K562 (cell line): Measurements from ENCODE around the gene RIT1. TPM values are rescaled to one million over a fixed set of nuclear protein-coding genes. Genes with fewer than 3 reads are reported as not detected.

Experiments
- E2F4 ChIP-seq: sonication (generic); formaldehyde crosslinking; IDR thresholded peaks from 2 replicates; pipeline ENCODE4 v1.8.0; 2022; ENCODE audit warnings: mild to moderate bottlenecking, low read depth, missing genetic modification reagents
- E2F6 ChIP-seq, 2 experiments: IDR thresholded peaks; 2 replicates each; pipeline ENCODE4 v1.6.1; 2011; ENCODE audit warnings: borderline replicate concordance in 1 of 2, control low read depth in 1 of 2, low read depth in 1 of 2, low read length in 1 of 2, mild to moderate bottlenecking in 1 of 2, mixed read lengths in 1 of 2, moderate library complexity in 1 of 2; ENCODE audit not compliant: insufficient read depth in 1 of 2, insufficient read length in 1 of 2, poor library complexity in 1 of 2, severe bottlenecking in 1 of 2; ENCODE audit errors: extremely low read depth in 1 of 2
- MAX ChIP-seq: sonication (generic); formaldehyde crosslinking; IDR thresholded peaks from 2 replicates; pipeline ENCODE4 v1.9.0; 2022; ENCODE audit warnings: mild to moderate bottlenecking, missing genetic modification reagents
- MECOM ChIP-seq: fragments of 250-450 bp; sonication (Bioruptor Pico); IDR thresholded peaks from 2 replicates; pipeline ENCODE4 v1.8.0; 2022; ENCODE audit warnings: inconsistent platforms
- SNAPC5 ChIP-seq: fragments of 250-450 bp; sonication (Bioruptor Pico); IDR thresholded peaks from 2 replicates; pipeline ENCODE4 v1.8.0; 2021; ENCODE audit warnings: moderate library complexity, mild to moderate bottlenecking, inconsistent platforms
- U2AF2 ChIP-seq: fragments of 200-400 bp; formaldehyde crosslinking; optimal IDR thresholded peaks from 2 replicates; pipeline ENCODE3; 2017; ENCODE audit warnings: low read depth, mild to moderate bottlenecking, low read length
- ZKSCAN8 ChIP-seq: fragments of 200-800 bp; sonication (Bioruptor generic); IDR thresholded peaks from 2 replicates; pipeline ENCODE4 v1.6.1; 2016; ENCODE audit warnings: missing genetic modification characterization, missing compliant biosample characterization
- ZNF398 ChIP-seq: fragments of 250-450 bp; sonication (Bioruptor Pico); IDR thresholded peaks from 2 replicates; pipeline ENCODE4 v1.8.0; 2021; ENCODE audit warnings: moderate library complexity, mild to moderate bottlenecking, inconsistent platforms
- polyA plus RNA-seq, 8 experiments: library from polyadenylated mRNA; depleted of rRNA in 4 of 8; stranded (reverse) in 5 of 8; unstranded in 3 of 8; fragments of >200 nt; fragmentation: Nextera tagmentation in 2 of 8; fragmentation: Illumina TruSeq in 1 of 8; extraction: Ambion mirVana in 2 of 8; extraction: Trizol in 1 of 8; gene quantifications; 2 replicates each; pipeline versions ENCODE4 v1.2.1 to v1.2.3, GENCODE V29; 2011 to 2014; ENCODE audit warnings: inconsistent platforms in 1 of 8, missing spikeins in 1 of 8
- total RNA-seq, 7 experiments: library from RNA; depleted of rRNA in 6 of 7; stranded (reverse); fragments of >200 nt in 6 of 7; fragmentation: Illumina TruSeq in 2 of 7; extraction: Trizol in 2 of 7; gene quantifications; 2 replicates each; pipeline versions ENCODE4 v1.2.1 to v1.2.3, GENCODE V29; 2011 to 2021; ENCODE audit warnings: low replicate concordance in 1 of 7

RIT1 gene
- total and polyA plus RNA-seq, 9 of the 15 experiments (the other 6 are each of a cell fraction or from before 2014, with no cell fraction given) = 13.5 to 57.6 (median 22.9) TPM

- no peak for TF ChIP-seq ZKSCAN8 (CRISPR knock-in tag)
- no peak for TF ChIP-seq E2F6 (IDR thresholded peaks at IDR 0.05; ENCODE audit: borderline replicate concordance in 1 of 2, extremely low read depth in 1 of 2, insufficient read depth in 1 of 2, insufficient read length in 1 of 2, low read depth in 1 of 2, low read length in 1 of 2, poor library complexity in 1 of 2, severe bottlenecking in 1 of 2)
- TF ChIP-seq ZNF398 = no peak
- TF ChIP-seq MAX (CRISPR knock-in tag) = no peak
- no peak for TF ChIP-seq E2F4 (CRISPR knock-in tag)
- no peak for TF ChIP-seq U2AF2
- TF ChIP-seq MECOM (CRISPR knock-in tag) = no peak
- TF ChIP-seq SNAPC5 = no peak
Observed at GRCh38 chr1:155933591-155934096, 22.5 kb upstream of the RIT1 start (continued).
